Lower leg skin (tissue), 4 donors: ENCODE results near the gene RRAGD. TPM values are rescaled to one million over a fixed set of nuclear protein-coding genes. Genes with fewer than 3 reads are reported as not detected.
"Not testable (repeated sequence)": the region's sequence is repeated elsewhere in the genome, so short reads cannot be mapped to it uniquely, and the experiment has no call there.

Experiments
- DNase-seq, 2 donors: peaks; one replicate each; pipeline ENCODE4 v3.0.0-alpha.2; 2019; ENCODE audit warnings: low spot score in 2 of 2
- H3K4me3 ChIP-seq: fragments of 200-600 bp; sonication (generic); 2 replicates; pipeline ENCODE4 v1.5.1; 2017; ENCODE audit warnings: mild to moderate bottlenecking, low read depth; ENCODE audit not compliant: poor library complexity, severe bottlenecking
- POLR2A ChIP-seq, 2 donors: fragments of 450-650 bp; IDR thresholded peaks; one replicate each; pipeline ENCODE4 v1.6.1; 2016 to 2017; ENCODE audit warnings: antibody characterized with exemption in 2 of 2, mild to moderate bottlenecking in 1 of 2, moderate library complexity in 1 of 2
- WGBS, 2 donors: methylation state at CpG; one replicate each; pipeline ENCODE4 v1.1.5; 2018; 5-methylcytosine and 5-hydroxymethylcytosine counted together
- intact Hi-C: fragments of 100-400 bp; cut with DNase I; formaldehyde crosslinking; loops from one replicate; pipeline ENCODE4 v1.15.0; 2023; ENCODE audit warnings: low total_unique reads
- total RNA-seq, 4 donors: library from RNA; depleted of rRNA; stranded (reverse); fragments of >200 nt; gene quantifications; one replicate each; pipeline ENCODE4 v1.1.0, GENCODE V29; 2016
- TF ChIP-seq, protein P1 (sequence below), 3 donors: fragments of 450-650 bp; IDR thresholded peaks; one replicate each; pipeline ENCODE4 v1.5.1; 2016; ENCODE audit warnings: antibody characterized with exemption in 3 of 3, mild to moderate bottlenecking in 3 of 3, moderate library complexity in 2 of 3

RRAGD gene
- total RNA-seq, 4 donors from 2014 or later = 13.3 to 22.3 (median 20.1) TPM

DNA sequence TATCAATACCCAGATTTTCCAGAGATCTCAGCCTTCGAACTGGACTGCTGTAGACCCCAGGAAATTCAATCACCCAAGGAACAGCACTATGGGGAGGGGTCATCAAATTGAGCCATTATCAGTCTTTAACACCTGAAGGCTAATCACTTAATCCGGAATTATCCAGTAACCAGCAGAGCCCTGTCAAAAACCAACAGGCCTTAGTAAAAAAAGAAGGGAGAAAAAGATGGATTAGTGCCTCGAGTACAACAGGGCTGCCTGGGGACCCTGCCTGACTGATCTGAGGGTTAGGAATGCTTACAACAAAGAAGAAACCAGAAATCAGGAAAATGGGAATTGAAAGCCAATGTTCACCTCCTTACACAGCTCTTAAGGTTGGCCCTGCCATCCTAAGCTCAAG lies 7.6 kb downstream of the RRAGD start:
- DNase-seq = no peak
- intact Hi-C loops = no loop called here
- H3K4me3 ChIP-seq = no peak overlapping the region
- 85 to 88% methylated on average over 3 of the region's 3 CpGs for WGBS, 2 donors
- TF ChIP-seq, protein P1, sequence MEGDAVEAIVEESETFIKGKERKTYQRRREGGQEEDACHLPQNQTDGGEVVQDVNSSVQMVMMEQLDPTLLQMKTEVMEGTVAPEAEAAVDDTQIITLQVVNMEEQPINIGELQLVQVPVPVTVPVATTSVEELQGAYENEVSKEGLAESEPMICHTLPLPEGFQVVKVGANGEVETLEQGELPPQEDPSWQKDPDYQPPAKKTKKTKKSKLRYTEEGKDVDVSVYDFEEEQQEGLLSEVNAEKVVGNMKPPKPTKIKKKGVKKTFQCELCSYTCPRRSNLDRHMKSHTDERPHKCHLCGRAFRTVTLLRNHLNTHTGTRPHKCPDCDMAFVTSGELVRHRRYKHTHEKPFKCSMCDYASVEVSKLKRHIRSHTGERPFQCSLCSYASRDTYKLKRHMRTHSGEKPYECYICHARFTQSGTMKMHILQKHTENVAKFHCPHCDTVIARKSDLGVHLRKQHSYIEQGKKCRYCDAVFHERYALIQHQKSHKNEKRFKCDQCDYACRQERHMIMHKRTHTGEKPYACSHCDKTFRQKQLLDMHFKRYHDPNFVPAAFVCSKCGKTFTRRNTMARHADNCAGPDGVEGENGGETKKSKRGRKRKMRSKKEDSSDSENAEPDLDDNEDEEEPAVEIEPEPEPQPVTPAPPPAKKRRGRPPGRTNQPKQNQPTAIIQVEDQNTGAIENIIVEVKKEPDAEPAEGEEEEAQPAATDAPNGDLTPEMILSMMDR (IDR thresholded peaks at IDR 0.05) = no peak
- no peak for TF ChIP-seq POLR2A (IDR thresholded peaks at IDR 0.05)

DNA sequence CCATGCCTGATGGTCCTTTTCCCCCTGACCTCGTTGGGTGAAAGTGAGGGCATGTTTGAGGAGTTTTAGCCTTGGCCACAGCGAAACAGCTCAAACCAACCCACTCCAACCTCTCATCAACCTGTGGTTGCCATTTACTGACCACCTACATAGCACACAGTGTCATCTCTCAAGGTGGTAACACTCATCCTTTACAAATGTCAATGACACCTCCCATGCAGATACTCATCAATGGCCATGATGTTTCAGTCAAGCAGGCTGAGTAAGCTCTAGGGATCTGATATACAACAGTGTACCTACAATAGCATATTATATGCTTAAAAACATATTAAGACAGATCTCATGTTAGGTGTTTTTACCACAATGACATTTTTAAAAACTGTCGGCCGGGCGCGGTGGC lies 9.3 kb downstream of the RRAGD start:
- TF ChIP-seq, protein P1 (IDR thresholded peaks at IDR 0.05) = no peak
- no peak for TF ChIP-seq POLR2A (IDR thresholded peaks at IDR 0.05)
- DNase-seq = no peak
- intact Hi-C loops = no loop called here
- H3K4me3 ChIP-seq = no peak overlapping the region
- WGBS, 2 donors = 92 to 94% methylated on average over 6 of the region's 6 CpGs

DNA sequence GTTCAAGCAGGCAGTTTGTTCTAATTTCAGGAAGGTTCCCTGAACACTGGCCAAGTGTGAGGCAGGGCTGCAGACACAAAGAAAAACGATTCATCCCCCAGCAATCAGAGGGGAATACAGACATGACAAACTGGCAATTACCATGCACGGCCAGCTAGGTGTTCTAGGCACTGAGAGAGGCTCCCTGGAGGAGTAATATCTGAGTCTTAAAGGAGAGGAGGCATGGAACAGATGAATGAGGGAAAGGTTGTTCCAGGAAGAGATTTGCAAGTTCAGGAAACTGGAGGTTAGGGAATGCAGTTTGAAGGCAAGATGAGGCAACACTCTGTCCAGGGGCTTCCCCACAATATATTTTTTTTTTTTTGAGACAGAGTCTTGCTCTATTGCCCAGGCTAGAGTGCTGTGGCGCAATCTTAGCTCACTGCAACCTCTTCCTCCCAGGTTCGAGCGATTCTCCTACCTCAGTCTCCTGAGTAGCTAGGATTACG lies 11.1 kb downstream of the RRAGD start:
- no peak for DNase-seq
- intact Hi-C loops = no loop called here
- TF ChIP-seq, protein P1 (IDR thresholded peaks at IDR 0.05) = no peak
- no peak for TF ChIP-seq POLR2A (IDR thresholded peaks at IDR 0.05)
- H3K4me3 ChIP-seq = no peak overlapping the region
- 57 to 59% methylated on average over 6 of the region's 6 CpGs for WGBS, 2 donors

DNA sequence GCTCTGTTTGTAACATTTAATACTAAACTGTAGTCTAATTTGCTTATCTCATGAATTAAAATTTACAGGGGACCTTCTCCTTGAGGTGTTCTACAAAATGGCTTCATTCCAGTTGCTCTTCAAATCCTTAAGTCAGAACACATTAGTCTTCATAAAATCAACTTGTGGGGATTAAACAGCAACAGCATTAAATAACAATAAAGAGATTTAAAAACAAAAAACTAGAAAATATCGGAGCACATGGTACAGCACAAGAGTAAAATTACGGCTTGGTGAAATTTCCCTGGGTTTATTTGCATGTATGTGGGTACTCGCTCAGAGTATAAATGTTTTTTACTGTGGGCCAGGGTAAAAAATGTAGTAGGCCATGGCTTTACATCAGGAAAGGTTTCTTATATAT lies 12.0 kb downstream of the RRAGD start:
- TF ChIP-seq, protein P1 (IDR thresholded peaks at IDR 0.05) = no peak
- no peak for TF ChIP-seq POLR2A (IDR thresholded peaks at IDR 0.05)
- 92 to 98% methylated on average over 3 of the region's 3 CpGs for WGBS, 2 donors
- intact Hi-C loops = no loop called here
- DNase-seq = no peak
- H3K4me3 ChIP-seq = no peak overlapping the region

DNA sequence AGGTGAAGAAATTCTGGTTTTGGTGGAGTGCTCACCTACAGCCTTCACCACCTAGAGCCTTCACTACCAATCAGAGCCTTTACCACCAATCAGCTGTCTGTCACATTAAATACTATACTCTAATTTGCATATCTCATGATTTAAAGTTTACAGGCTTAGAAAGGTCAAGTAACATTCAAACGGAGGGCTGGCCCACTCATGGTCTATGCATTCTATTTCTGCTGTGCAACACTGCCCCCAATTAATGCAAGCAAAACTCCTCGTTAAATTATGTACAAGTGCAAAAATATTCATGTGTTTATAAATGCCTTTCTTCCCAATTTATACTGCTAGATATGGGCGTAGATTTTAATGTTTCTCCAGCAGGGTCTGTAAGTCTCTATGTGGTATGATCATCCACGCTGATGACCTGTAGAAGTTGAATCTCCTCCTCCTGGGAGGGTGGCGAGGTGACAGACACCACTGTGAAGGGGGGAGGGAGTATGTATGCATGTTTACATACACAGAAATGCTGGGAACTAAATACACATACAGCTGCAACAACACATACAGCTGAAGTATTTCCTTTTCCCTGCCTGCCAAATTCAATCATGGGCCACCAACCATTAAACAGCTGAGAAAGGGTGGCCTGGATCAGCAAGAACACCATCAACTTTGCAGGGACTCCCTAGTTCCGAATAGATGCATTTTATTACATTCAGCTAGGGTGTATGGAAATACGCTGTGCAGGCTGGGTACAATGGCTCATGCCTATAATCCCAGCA lies 13.1 kb downstream of the RRAGD start:
- DNase-seq = no peak
- TF ChIP-seq, protein P1 (IDR thresholded peaks at IDR 0.05) = no peak
- no peak for TF ChIP-seq POLR2A (IDR thresholded peaks at IDR 0.05)
- 86 to 89% methylated on average over 7 of the region's 7 CpGs for WGBS, 2 donors
- H3K4me3 ChIP-seq = no peak overlapping the region
- intact Hi-C loops = no loop called here

DNA sequence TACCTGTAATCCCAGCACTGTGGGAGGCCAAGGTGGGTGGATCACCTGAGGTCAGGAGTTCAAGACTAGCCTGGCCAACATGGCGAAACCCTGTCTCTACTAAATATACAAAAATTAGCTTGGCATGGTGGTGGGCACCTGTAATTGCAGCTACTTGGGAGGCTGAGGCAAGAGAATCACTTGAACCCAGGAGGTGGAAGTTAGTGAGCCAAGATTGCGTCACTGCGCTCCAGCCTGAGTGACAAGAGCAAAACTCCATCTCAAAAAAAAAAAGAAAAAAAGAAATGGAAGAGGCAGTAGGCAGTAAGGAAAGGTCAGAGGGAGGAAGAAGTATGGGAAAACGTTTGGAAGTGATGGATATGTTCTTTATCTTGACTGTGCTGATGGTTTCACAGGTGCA lies 14.2 kb downstream of the RRAGD start:
- intact Hi-C loops, DNase-seq, H3K4me3 ChIP-seq: not testable (repeated sequence)
- WGBS, 2 donors = 87 to 89% methylated on average over 4 of the region's 4 CpGs
